Glomerular visceral epithelial cell (primary cell): ENCODE measurements around the gene SLC1A2.

Experiments used
- DNase-seq: peaks from one replicate; pipeline ENCODE4 v3.0.0-alpha.2; 2016; ENCODE audit errors: extremely low spot score

Gene SLC1A2

GRCh38 chr11:35274909-35275785, 144.2 kb downstream of the SLC1A2 start:
- DNase-seq, result no peak

GRCh38 chr11:35272391-35272902, 146.9 kb downstream of the SLC1A2 start:
- DNase-seq, result no peak

- DNase-seq, result no peak
Observed at GRCh38 chr11:35271031-35271430, 148.3 kb downstream of the SLC1A2 start.

- DNase-seq, result no peak
Observed at GRCh38 chr11:35270342-35270741, 149.0 kb downstream of the SLC1A2 start.

GRCh38 chr11:35267504-35267903, 151.9 kb downstream of the SLC1A2 start:
- DNase-seq, result peak; percentile 79

GRCh38 chr11:35265755-35266454, 153.5 kb downstream of the SLC1A2 start:
- no peak for DNase-seq

- no peak for DNase-seq
Observed at GRCh38 chr11:35262735-35263134, 156.6 kb downstream of the SLC1A2 start.

GRCh38 chr11:35262056-35262455, 157.3 kb downstream of the SLC1A2 start:
- DNase-seq, result no peak

- DNase-seq, result no peak
Observed at GRCh38 chr11:35261197-35261596, 158.2 kb downstream of the SLC1A2 start.

GRCh38 chr11:35260342-35260985, 158.9 kb downstream of the SLC1A2 start:
- peak; percentile 36 for DNase-seq

GRCh38 chr11:35259529-35259928, 159.8 kb downstream of the SLC1A2 start:
- no peak for DNase-seq

GRCh38 chr11:35257281-35257680, 162.1 kb downstream of the SLC1A2 start:
- DNase-seq, result no peak

- DNase-seq, result no peak
Observed at GRCh38 chr11:35256296-35256695, 163.1 kb downstream of the SLC1A2 start.

GRCh38 chr11:35255514-35255913, 163.8 kb downstream of the SLC1A2 start:
- DNase-seq, result no peak

GRCh38 chr11:35253237-35253636, 166.1 kb downstream of the SLC1A2 start:
- no peak for DNase-seq

- no peak for DNase-seq
Observed at GRCh38 chr11:35250621-35251020, 168.7 kb downstream of the SLC1A2 start.

GRCh38 chr11:35250192-35250591, 169.2 kb downstream of the SLC1A2 start:
- DNase-seq, result no peak

- DNase-seq, result no peak
Observed at GRCh38 chr11:35248558-35249323, 170.6 kb downstream of the SLC1A2 start.

GRCh38 chr11:35247863-35248262, 171.5 kb downstream of the SLC1A2 start:
- no peak for DNase-seq

GRCh38 chr11:35247428-35247827, 171.9 kb downstream of the SLC1A2 start:
- no peak for DNase-seq

GRCh38 chr11:35246745-35247144, 172.6 kb downstream of the SLC1A2 start:
- DNase-seq, result no peak

- no peak for DNase-seq
Observed at GRCh38 chr11:35245786-35246185, 173.6 kb downstream of the SLC1A2 start.
